A673 (cell line): ENCODE data around the gene MSH3.

ENCODE experiments used
- EZH2 ChIP-seq: fragments of 200-600 bp; sonication (generic); IDR thresholded peaks from 2 replicates; pipeline ENCODE4 v1.6.1; 2017; ENCODE audit warnings: borderline replicate concordance, low read depth, mild to moderate bottlenecking, mixed read lengths, antibody characterized with exemption, low read length; ENCODE audit not compliant: poor library complexity, severe bottlenecking
- TF ChIP-seq, protein P1 (sequence below): fragments of 300-800, 200-600 bp; sonication (generic); conservative IDR thresholded peaks from 2 replicates; pipeline ENCODE4 v1.5.1; 2017; ENCODE audit warnings: low read depth, mild to moderate bottlenecking, antibody characterized with exemption, low read length, moderate library complexity, mixed read lengths

DNA sequence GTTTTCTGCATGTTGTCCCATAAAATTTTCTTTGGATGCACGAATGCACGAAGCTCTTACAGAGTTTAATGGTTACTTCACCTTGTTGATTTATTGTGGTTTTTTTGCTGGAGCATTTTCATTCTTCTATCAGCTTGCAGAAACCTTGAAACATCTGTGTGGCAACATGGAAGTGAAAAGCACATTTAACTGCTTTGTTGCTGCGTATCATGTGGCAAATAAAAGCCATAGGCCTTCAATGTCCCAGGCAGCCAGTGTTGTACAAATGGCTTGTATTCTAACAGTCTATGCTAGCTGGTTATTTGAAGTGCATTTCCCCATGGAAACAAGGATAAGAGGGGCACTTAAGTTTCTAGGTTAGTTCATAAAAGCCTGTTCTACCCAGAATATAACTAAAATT lies 263.2 kb downstream of the MSH3 start:
- TF ChIP-seq, protein P1, sequence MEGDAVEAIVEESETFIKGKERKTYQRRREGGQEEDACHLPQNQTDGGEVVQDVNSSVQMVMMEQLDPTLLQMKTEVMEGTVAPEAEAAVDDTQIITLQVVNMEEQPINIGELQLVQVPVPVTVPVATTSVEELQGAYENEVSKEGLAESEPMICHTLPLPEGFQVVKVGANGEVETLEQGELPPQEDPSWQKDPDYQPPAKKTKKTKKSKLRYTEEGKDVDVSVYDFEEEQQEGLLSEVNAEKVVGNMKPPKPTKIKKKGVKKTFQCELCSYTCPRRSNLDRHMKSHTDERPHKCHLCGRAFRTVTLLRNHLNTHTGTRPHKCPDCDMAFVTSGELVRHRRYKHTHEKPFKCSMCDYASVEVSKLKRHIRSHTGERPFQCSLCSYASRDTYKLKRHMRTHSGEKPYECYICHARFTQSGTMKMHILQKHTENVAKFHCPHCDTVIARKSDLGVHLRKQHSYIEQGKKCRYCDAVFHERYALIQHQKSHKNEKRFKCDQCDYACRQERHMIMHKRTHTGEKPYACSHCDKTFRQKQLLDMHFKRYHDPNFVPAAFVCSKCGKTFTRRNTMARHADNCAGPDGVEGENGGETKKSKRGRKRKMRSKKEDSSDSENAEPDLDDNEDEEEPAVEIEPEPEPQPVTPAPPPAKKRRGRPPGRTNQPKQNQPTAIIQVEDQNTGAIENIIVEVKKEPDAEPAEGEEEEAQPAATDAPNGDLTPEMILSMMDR: no peak
- no peak for TF ChIP-seq EZH2
